Measurements from ENCODE around the gene SUSD1. TPM values are rescaled to one million over a fixed set of nuclear protein-coding genes. Genes with fewer than 3 reads are reported as not detected.

The SUSD1 gene
- total RNA-seq, 4 donors from 2014 or later, result 22.7 to 83.0 (median 24.7) TPM

GRCh38 chr9:112069318-112070169, 105.6 kb downstream of the SUSD1 start:
- intact Hi-C loops (cut with DNase I; ENCODE audit: low total_unique reads), result loop anchor here (5.0 to 10.0 kb wide), 2 partner anchors 172 to 475 kb away; partner anchors contain the start of genes PTGR1 and UGCG
- Histone ChIP-seq H3K4me1 (peaks cover 14 to 60% (median 33%) of the 10 kb centered on the region in 4 donors), H3K27ac (peak overlapping the region; percentile 71 to 77 (median 72)), H3K27me3 (no peaks in the 10 kb centered on the region), H3K9me3 (no peaks in the 10 kb centered on the region), H3K36me3 (no peaks in the 10 kb centered on the region), H3K4me3 (no peak overlapping the region)
- in situ Hi-C loops (cut with MboI; ENCODE audit: low pct_ligation_motif_present in 1 of 4, low pct_unique_long_range_greater_than_20kb in 1 of 4, low sequenced_read_pairs in 3 of 4), result loop anchor here in 2 of 4 donors (5.0 to 25.0 kb wide), 3 partner anchors 182 to 457 kb away; partner anchors contain the start of gene UGCG (in 1 of the 2)
- peak; percentile 47 for DNase-seq
- TF ChIP-seq CTCF (IDR thresholded peaks at IDR 0.05) (no peak), POLR2AphosphoS5 (IDR thresholded peaks at IDR 0.05) (peak in 1 of 3 donors; percentile 47), POLR2A (IDR thresholded peaks at IDR 0.05) (no peak)
- 66 to 75% methylated on average over 7 to 15 of the region's 15 CpGs for WGBS, 2 donors (ENCODE audit: low coverage in 1 of 2)

- H3K9me3 ChIP-seq, result no peaks in the 10 kb centered on the region
- intact Hi-C loops (cut with DNase I; ENCODE audit: low total_unique reads), result no loop called here
- TF ChIP-seq CTCF (IDR thresholded peaks at IDR 0.05) (peak in 1 of 5 experiments; percentile 13), EP300 (IDR thresholded peaks at IDR 0.05; ENCODE audit: low read depth) (no peak), POLR2A (IDR thresholded peaks at IDR 0.05) (peak; percentile 26), POLR2AphosphoS5 (IDR thresholded peaks at IDR 0.05) (peak in 2 of 3 donors; percentile 43 to 75)
- no peaks in the 10 kb centered on the region for H3K36me3 ChIP-seq
- H3K4me3 ChIP-seq, result no peak overlapping the region
- WGBS, 2 donors (ENCODE audit: low coverage in 1 of 2), result 53 to 70% methylated on average over 11 to 14 of the region's 14 CpGs
- peak; percentile 81 for DNase-seq
- in situ Hi-C loops (cut with MboI; ENCODE audit: low pct_ligation_motif_present in 1 of 4, low pct_unique_long_range_greater_than_20kb in 1 of 4, low sequenced_read_pairs in 3 of 4), result loop anchor here in 1 of 4 donors (25.0 kb wide), 2 partner anchors 179 to 454 kb away; partner anchors contain the start of gene UGCG
- H3K27ac ChIP-seq, result peak overlapping the region; percentile 79 to 82 (median 81)
- peaks cover 6 to 61% (median 37%) of the 10 kb centered on the region in 4 donors for H3K4me1 ChIP-seq
- H3K27me3 ChIP-seq, result no peaks in the 10 kb centered on the region
Observed at GRCh38 chr9:112065806-112066606, 109.1 kb downstream of the SUSD1 start.

GRCh38 chr9:112064871-112065270, 110.2 kb downstream of the SUSD1 start:
- H3K9me3 ChIP-seq, result no peaks in the 10 kb centered on the region
- no peaks in the 10 kb centered on the region for H3K36me3 ChIP-seq
- peak overlapping the region; percentile 79 to 82 (median 81) for H3K27ac ChIP-seq
- intact Hi-C loops (cut with DNase I; ENCODE audit: low total_unique reads) (no loop called here), in situ Hi-C loops (cut with MboI; ENCODE audit: low pct_ligation_motif_present in 1 of 4, low pct_unique_long_range_greater_than_20kb in 1 of 4, low sequenced_read_pairs in 3 of 4) (loop anchor here in 1 of 4 donors (25.0 kb wide), 2 partner anchors 178 to 453 kb away; partner anchors contain the start of gene UGCG)
- DNase-seq, result no peak
- H3K4me3 ChIP-seq, result no peak overlapping the region
- WGBS, 2 donors (ENCODE audit: low coverage in 1 of 2), result 29 to 56% methylated on average over 1 to 5 of the region's 5 CpGs
- no peak for TF ChIP-seq POLR2A (IDR thresholded peaks at IDR 0.05)
- TF ChIP-seq EP300 (IDR thresholded peaks at IDR 0.05; ENCODE audit: low read depth), result no peak
- no peak for TF ChIP-seq POLR2AphosphoS5 (IDR thresholded peaks at IDR 0.05)
- TF ChIP-seq CTCF (IDR thresholded peaks at IDR 0.05), result no peak
- H3K27me3 ChIP-seq, result no peaks in the 10 kb centered on the region
- H3K4me1 ChIP-seq, result peaks cover 6 to 65% (median 43%) of the 10 kb centered on the region in 4 donors

Measured in transverse colon (tissue), 4 donors.